Activated CD4-positive, alpha-beta T cell treated with anti-CD3 and anti-CD28 coated beads, Interleukin-2, amount 50 U/mL, for 16 hours (primary cell): ENCODE results near the gene ANXA9.
A peak's percentile ranks its signal among the peaks of the same experiment; 100 is the strongest.

ENCODE experiments used
- DNase-seq: peaks from one replicate; pipeline ENCODE4 v3.0.0-alpha.2; 2020

ANXA9 gene

GRCh38 chr1:150974580-150975478 lies 7.3 kb upstream of the ANXA9 start, which contains the start of gene CERS2:
CERS2 (minus strand) TSS chr1:150974835; CDS start chr1:150969090, 5,745 bp downstream.
- DNase-seq: peak; percentile 69

DNA sequence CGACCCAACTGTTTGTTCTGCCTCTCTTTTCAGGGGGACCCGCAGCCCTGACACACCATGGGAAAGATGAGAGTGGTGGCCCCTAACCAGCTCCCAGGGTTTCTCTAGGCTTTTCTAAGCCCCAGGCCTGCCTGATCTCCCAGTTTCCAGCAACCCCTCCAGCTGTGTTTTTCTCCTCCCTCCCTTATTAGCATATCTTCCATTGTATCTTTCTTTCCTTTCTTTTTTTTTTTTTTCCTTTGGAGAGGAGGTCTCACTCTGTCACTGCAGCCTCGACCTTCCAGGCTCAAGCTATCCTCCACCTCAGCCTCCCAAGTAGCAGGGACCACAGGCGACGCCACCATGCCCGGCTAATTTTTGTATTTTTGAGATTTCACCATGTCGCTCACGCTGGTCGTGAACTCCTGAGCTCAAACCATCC lies 5.7 kb upstream of the ANXA9 start:
- DNase-seq: no peak

- peak; percentile 92 for DNase-seq
Observed at GRCh38 chr1:150976879-150977694, 5.0 kb upstream of the ANXA9 start.

DNA sequence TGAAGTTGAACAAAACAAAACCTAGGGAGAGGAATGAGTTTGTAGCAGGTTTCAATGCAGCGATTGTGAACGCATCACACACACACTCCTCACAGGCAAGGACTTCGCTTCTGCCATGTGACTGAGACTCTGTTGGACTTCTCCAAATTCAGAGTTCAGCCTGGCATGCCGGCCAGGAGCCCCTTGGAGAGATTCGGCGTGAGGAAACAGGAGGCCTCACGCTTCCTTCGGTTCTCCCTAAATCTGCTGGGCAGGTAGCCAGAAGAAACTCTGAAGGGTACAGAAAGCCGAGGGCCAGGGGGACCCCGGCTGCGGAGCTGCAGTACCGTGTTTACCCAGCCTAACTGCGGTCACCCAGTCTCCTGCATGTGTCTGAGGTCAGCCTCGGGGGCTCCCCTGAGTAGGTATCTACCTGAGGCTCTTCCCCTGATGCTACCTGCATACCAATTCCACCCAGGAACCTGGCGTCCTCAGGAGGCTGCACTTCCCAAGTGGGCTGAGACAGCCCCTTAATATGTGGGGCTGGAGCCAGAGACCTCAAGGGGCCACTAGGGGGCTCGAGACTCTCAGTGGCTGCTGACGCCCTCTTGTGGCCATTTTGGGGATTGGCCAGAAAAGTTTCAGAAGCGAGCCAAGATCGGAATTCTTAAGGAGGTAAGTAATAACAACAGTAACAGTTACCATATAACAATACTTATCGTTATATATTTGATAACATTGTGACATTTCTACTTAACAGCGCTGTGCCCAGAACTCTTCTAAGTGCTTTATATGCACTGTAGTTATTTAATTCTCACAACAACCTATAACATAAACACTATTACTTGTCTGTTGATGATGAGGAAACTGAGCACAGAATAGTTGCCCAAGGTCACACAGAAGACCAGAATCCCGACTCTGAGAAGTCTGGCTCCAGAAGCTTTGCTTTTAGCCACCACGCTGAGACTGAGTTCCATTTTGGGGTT lies 2.7 kb upstream of the ANXA9 start:
- peak; percentile 90 for DNase-seq

GRCh38 chr1:150981177-150981804 lies 801 bp upstream of the ANXA9 start:
- no peak for DNase-seq

GRCh38 chr1:150985179-150985825 lies 3.2 kb downstream of the ANXA9 start:
- no peak for DNase-seq

DNA sequence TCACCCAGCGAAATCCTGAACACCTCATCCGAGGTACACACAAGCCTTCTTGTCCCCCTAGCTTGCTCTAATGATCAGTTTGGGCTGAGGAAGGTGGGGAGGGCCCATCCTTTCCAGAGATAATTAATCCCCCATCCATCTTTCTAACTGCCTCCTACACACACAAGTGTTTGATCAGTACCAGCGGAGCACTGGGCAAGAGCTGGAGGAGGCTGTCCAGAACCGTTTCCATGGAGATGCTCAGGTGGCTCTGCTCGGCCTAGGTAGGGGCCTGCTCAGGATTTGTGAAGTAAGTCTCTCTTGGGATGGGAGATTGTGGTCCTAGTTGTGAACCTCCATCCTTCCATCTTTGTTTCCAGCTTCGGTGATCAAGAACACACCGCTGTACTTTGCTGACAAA lies 5.8 kb downstream of the ANXA9 start:
- no peak for DNase-seq

DNA sequence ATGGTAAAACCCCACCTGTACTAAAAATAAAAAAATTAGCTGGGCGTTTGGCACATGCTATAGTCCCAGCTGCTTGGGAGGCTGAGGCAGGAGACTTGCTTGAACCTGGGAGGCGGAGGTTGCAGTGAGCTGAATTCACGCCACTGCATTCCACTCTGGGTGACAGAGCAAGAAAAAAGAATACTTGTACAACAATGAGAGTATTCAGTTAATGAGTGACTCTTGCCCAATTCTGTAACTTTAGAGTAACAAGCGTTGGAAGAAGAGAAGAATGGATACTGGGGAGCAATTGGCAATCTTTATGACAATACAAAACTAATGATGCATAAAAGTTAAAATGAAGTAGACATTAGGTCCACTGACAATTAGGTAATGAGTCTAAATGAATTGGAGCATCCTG lies 10.5 kb downstream of the ANXA9 start:
- no peak for DNase-seq

DNA sequence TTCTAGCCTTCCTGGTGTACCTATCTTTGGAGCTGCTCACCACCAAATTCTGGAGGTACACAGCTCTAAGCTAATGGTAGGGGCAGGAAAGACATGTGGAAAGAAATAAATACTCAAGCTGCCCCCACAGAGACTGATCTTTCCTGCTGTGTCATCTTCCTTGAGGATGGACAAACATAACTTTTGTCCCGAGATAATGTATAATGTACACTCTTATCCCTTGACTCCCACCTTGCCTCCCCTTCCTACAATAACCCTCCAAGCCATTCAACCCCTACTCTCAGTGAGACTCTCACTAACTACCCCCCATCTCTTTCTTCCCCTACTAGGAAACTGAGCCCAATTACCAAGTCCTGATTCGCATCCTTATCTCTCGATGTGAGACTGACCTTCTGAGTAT lies 12.2 kb downstream of the ANXA9 start:
- no peak for DNase-seq

GRCh38 chr1:150995460-150995859 lies 13.4 kb downstream of the ANXA9 start:
- no peak for DNase-seq

- peak; percentile 39 for DNase-seq
Observed at GRCh38 chr1:150995896-150996295, 13.8 kb downstream of the ANXA9 start.

- no peak for DNase-seq
Observed at GRCh38 chr1:150997126-150997872, 15.2 kb downstream of the ANXA9 start.

- DNase-seq: no peak
Observed at GRCh38 chr1:150997949-150998348, 15.9 kb downstream of the ANXA9 start.

DNA sequence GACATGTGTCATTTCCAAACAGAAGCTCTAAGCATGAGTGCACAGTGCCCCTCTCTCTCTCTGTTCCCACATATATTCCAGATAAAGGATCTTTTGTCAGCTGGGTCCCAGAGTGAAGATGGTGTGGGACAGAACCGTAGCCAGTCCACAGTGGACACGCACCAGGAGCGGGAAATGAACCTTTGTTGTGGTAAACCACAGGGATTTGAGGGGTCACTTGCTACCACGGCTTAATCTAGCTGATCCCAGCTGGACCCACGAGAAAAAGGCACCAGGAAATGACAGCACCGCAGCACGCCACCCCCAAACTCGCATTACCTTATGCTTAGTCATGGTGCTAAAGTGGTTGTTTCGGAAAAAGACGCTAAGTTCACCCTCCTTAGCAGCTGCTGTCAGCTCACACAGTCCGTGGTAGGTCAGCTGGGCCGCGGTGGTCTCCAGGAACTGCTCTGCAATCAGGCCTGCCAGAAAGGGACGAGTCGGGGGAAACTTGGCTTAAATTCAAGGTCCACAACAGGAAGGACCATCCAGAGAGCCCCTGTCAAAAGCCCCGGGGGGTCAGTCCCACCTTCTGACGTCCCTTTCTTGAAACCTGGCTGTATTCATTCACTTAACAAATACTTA lies 17.1 kb downstream of the ANXA9 start:
- DNase-seq: no peak

DNA sequence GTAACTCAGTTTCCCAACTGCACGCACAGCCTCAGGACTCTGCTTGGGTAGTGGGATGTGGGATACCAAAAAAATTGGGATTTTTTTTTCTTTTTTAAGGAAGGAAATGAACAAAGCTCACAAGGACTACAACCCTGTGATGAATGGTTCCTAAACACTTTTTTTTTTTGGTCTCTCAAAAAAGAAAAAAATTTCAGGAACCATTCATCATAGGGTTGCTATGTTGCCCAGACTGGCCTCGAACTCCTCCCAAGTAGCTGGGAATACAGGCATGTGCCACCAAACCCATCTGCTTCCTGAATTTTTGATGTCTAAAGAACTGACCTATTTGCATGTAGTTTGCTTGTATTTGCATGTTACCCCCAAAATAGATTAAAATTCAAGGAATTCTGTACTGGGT lies 17.8 kb downstream of the ANXA9 start:
- DNase-seq: no peak

DNA sequence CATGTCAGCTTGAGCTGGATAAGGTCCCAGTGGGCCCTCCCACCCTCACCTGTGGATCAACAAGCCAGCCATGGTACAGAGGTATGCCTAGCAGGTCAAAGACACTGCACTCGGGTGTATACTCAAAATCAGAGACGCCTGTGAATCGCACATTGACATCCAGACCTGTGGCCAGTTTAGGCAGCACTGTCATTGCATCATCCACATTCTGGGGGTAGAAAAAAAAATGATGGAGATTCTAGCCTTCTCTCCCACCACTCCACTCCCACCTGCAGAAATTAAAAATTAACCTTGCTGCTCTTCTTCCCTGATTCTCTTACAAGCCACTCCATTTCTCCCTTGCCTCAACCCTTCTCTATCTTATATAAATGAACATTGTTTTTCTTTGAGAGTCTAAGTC lies 18.3 kb downstream of the ANXA9 start:
- DNase-seq: no peak

DNA sequence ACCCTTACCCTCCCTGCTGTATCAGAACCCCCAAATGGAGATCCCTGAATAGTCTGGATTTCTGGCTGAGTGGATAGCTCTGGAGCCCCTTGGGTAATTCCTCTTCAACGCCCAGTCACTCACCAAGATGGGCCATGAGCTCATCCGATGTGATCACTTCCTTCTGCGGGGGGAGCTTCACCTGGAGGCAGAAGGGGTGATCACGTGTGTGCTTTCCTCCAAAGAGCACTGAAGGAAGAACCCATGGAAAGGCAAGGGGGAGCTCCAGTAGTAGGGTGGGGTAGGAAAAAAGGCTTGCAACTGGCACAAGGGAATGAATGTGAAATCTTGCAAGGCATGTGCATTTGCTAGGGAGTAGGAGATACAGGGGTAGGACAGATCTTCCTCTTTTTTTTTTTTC lies 19.5 kb downstream of the ANXA9 start:
- no peak for DNase-seq

DNA sequence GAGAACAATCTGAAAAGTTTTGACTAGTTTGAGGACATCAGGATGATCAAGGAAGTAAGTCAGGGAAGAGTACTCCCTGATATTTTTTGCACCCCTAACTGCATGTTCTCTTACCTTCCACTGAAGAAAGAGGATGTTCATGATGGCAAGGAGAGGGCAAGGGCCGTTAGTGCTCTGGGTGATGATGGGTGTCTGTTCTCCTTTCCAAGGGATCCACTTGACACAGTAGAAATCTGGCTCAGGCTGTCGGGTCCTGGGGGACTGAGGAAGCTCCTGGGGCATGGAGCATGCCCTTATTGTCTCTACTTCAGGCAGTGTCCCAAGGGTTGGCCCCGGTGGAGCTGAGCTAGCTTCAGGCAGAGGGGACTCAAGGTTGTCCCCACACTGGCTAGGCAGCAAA lies 20.0 kb downstream of the ANXA9 start:
- no peak for DNase-seq

DNA sequence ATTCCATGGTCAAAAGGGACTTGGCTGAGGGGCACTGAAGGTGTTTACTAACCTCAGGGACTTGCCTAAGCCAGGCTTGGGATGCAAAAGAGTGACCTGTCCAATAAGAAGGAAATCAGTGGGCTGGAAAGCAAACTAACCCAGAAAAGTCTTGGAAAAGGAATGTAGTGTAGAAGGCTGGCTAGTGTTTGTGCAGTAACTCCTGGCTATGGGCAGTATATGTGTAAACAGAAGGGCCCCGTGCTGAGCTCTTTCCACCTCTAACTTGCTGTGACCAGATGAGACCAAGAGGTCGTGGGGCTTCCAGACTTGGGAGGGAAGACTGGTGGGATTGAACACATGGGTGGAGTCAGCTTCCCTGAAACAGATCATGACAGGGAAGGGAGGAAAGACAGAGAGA lies 20.5 kb downstream of the ANXA9 start:
- DNase-seq: no peak

DNA sequence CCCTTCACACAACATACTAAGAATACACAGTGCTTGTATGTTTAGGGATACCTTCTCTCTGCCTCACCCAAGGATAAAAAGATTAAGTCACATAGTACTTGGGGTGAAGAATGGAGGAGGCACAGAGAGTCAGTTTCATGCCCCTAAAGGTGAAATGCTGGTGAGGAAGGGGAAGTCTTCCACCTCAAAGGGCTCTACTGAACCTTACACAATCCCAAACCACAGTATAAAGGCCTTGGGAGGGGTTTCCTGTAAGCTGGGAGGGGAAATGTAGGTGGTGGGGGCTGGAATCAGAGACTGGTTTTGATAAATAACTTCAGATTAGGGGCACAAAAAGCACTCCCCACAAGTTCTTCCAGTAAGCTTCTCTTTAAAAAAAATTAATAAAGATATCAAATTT lies 21.1 kb downstream of the ANXA9 start:
- no peak for DNase-seq
